SK-N-MC (cell line): ENCODE data around the gene TTYH2.

ENCODE experiments used
- EZH2 ChIP-seq: fragments of 200-600 bp; sonication (generic); IDR thresholded peaks from one replicate; pipeline ENCODE4 v1.6.1; 2017; ENCODE audit warnings: antibody characterized with exemption
- POLR2AphosphoS5 ChIP-seq: IDR thresholded peaks from 2 replicates; pipeline ENCODE4 v1.6.1; 2012; ENCODE audit warnings: mild to moderate bottlenecking, low read depth, low read length, borderline replicate concordance

DNA sequence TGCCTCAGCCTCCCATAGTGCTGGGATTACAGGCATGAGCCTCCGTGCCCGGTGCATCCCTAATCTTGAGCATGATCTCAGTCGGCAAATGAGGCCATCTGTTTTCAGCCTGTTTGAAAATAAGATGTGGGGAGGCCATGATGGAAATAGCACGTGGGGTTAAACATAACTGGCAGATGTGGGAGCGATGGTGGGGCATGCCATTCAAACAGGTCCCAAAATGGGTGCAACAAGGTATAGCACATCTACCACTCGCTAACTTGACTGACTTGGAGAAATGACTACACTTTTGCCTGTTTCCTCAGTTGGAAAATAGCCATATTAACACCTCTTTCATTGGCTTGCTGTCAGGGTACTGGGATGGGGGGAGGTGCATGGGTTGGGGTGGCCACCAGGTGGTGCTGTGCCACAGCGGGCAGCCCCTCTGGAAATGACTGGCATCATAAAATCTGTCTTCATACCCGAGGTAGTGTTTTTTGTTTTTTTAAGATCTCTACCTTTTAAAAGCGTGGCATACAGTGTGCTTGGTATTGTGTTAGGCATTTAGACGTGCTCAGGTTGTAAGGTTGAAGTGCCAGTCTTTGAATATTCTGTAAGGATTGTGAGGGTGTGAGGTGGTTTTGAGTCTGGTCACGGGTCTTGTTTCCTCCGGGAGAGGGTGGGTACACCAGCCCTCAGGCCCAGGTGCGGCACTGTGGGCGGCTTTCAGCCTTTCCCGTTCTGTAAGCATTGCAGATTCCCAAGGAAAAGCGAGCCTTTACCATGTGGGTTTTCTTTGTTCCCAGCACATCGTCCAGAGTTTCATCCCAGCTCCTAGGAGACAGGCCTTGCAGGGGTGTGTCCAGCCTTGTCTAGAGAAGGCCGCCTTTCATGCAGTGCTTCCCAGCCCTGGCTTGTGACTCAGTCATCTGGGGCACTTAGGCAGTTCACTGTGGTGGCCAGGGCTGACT lies 2.9 kb upstream of the TTYH2 start:
- TF ChIP-seq POLR2AphosphoS5 (peak; percentile 34; the same call in 1 of the 2 replicates), EZH2 (no peak)
